Stimulated activated CD8-positive, alpha-beta memory T cell treated with anti-CD3 and anti-CD28 coated beads, Interleukin-7, amount 100 ng/mL, for 1 hour (primary cell): ENCODE results near the gene PBX1.

ENCODE experiments used
- DNase-seq, 2 donors: peaks; one replicate each; pipeline ENCODE4 v3.0.0-alpha.2; 2020; ENCODE audit warnings: low read depth in 2 of 2

The PBX1 gene

GRCh38 chr1:164695956-164696665 lies 137.1 kb downstream of the PBX1 start:
- no peak for DNase-seq

- no peak for DNase-seq
These were observed 141.0 kb downstream of the PBX1 start for GRCh38 chr1:164699815-164700491.

GRCh38 chr1:164700683-164701082 lies 141.7 kb downstream of the PBX1 start:
- no peak for DNase-seq

- no peak for DNase-seq
These were observed 142.3 kb downstream of the PBX1 start for GRCh38 chr1:164701189-164701761.

GRCh38 chr1:164702216-164702615 lies 143.2 kb downstream of the PBX1 start:
- DNase-seq: no peak

- no peak for DNase-seq
These were observed 143.7 kb downstream of the PBX1 start for GRCh38 chr1:164702664-164703063.

- no peak for DNase-seq
These were observed 144.5 kb downstream of the PBX1 start for GRCh38 chr1:164703463-164703862.

GRCh38 chr1:164703960-164704411 lies 145.0 kb downstream of the PBX1 start:
- no peak for DNase-seq

GRCh38 chr1:164704954-164705353 lies 146.0 kb downstream of the PBX1 start:
- DNase-seq: no peak

- no peak for DNase-seq
These were observed 147.6 kb downstream of the PBX1 start for GRCh38 chr1:164706606-164706987.

- DNase-seq: no peak
These were observed 148.9 kb downstream of the PBX1 start for GRCh38 chr1:164707868-164708331.

GRCh38 chr1:164708596-164708995 lies 149.6 kb downstream of the PBX1 start:
- DNase-seq: no peak

- no peak for DNase-seq
These were observed 150.1 kb downstream of the PBX1 start for GRCh38 chr1:164709126-164709525.

- DNase-seq: no peak
These were observed 150.7 kb downstream of the PBX1 start for GRCh38 chr1:164709541-164710278.

GRCh38 chr1:164712131-164713036 lies 153.4 kb downstream of the PBX1 start:
- no peak for DNase-seq

GRCh38 chr1:164713456-164714207 lies 154.6 kb downstream of the PBX1 start:
- no peak for DNase-seq

GRCh38 chr1:164716992-164717703 lies 158.2 kb downstream of the PBX1 start:
- DNase-seq: no peak

- DNase-seq: no peak
These were observed 159.8 kb downstream of the PBX1 start for GRCh38 chr1:164718821-164719220.

GRCh38 chr1:164719676-164720439 lies 160.9 kb downstream of the PBX1 start:
- no peak for DNase-seq
